AG10803 (cell line): ENCODE results near the gene USP19.

Experiments
- DNase-seq: peaks from one replicate; pipeline ENCODE4 v3.0.0; 2010; ENCODE audit warnings: low read depth
- H3K4me3 ChIP-seq: 2 replicates; pipeline ENCODE4 v1.5.1; 2011; ENCODE audit warnings: mild to moderate bottlenecking, low read length, control low read depth
- TF ChIP-seq, protein P1 (sequence below): conservative IDR thresholded peaks from 2 replicates; pipeline ENCODE4 v1.5.1; 2011; ENCODE audit warnings: mild to moderate bottlenecking, low read length, control low read depth, inconsistent platforms

The USP19 gene

DNA sequence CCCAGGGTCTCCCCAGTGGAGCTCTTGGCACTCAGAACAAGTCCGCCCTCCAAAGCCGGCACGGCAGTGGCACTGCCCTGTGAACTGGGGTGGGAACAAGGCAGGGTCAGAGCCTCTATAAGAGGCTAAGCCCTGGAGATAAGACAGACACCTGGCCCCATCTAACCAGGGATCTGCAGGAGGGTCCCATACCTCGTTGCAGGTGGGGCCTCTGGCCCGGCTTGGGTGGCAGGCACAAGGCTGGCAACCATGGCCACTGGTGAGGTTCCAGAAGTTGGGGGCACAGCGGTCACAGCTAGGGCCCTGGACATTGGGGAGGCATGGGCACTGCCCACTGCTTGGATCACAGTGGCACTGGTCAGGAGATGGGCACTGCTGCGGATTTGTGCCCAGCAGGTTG, 3.6 kb upstream of the USP19 start:
- no peak for DNase-seq
- H3K4me3 ChIP-seq, result no peak overlapping the region
- TF ChIP-seq, protein P1, sequence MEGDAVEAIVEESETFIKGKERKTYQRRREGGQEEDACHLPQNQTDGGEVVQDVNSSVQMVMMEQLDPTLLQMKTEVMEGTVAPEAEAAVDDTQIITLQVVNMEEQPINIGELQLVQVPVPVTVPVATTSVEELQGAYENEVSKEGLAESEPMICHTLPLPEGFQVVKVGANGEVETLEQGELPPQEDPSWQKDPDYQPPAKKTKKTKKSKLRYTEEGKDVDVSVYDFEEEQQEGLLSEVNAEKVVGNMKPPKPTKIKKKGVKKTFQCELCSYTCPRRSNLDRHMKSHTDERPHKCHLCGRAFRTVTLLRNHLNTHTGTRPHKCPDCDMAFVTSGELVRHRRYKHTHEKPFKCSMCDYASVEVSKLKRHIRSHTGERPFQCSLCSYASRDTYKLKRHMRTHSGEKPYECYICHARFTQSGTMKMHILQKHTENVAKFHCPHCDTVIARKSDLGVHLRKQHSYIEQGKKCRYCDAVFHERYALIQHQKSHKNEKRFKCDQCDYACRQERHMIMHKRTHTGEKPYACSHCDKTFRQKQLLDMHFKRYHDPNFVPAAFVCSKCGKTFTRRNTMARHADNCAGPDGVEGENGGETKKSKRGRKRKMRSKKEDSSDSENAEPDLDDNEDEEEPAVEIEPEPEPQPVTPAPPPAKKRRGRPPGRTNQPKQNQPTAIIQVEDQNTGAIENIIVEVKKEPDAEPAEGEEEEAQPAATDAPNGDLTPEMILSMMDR, result no peak

DNA sequence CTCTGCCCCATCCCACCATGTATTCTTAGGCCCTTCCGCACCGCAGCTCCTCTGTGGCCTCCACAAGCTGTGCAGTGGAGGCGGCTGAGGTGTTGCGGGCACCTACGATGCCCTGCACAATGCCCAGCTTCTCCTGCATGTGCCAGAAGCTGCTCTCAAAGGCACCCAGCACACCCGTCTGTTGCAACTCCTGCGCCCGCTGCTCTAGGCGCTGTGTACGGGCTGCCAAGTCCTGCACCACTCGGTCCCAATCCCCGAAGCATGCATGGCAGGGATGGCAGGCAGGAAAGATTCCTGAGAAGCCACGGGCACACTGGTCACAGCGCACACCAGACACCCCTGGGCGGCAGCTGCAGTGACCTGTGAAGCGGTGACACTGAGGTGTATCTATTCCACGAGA, 3.1 kb upstream of the USP19 start:
- TF ChIP-seq, protein P1, result no peak
- no peak for DNase-seq

DNA sequence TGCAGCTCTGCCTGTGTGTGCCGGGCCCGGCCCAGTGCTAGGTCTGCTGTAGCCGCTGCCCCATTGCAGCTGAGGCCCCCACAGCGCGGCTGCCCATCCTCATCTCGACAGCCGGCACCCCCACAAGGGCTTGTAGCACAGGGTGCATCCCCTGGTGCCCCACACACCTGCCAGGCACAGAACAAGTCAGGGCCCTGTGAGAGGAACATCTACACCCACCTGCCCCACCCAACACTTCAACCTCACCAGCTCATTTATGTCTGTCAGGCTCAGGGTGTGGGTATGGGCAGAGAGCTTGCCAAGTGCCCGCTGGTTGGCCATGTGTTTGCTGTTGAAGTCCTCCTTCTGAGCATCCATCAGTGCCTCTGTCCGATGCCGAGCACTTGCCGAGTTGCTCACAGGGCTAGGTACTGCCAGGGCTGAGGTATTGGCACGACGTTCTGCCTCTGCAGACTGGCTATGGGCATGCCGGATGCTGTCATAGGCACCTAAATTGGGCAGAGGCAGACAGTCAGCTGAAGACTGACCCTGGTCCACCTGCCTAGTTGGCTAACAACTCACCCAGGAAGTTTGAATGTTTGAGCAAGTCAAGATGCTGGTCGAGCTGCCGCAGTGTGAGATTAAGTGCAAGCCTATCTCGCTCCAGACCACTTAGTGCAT, 2.4 kb upstream of the USP19 start:
- no peak overlapping the region for H3K4me3 ChIP-seq
- TF ChIP-seq, protein P1, result no peak
- no peak for DNase-seq

More for the DNA sequence above, 3.1 kb upstream of the USP19 start:
- no peak overlapping the region for H3K4me3 ChIP-seq

DNA sequence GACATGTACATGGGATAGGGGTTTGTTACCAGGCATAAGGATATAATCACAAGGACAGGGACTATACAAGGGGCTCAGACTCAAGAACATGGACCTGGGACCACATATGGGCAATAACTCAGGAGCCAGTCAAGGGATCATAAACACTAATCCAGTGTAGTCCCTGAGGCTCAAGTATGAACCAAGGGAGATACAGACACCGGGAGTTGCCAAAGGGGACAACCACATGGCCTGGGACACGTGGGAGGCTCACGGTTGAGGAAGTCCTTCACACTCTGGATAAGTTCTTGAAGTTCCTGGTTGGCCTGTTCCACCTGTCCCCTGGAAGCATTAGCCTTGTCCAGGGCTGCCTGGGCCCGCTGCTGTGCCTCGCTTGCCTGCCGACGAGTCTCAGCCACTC, 1.8 kb upstream of the USP19 start:
- DNase-seq, result no peak
- TF ChIP-seq, protein P1, result no peak

DNA sequence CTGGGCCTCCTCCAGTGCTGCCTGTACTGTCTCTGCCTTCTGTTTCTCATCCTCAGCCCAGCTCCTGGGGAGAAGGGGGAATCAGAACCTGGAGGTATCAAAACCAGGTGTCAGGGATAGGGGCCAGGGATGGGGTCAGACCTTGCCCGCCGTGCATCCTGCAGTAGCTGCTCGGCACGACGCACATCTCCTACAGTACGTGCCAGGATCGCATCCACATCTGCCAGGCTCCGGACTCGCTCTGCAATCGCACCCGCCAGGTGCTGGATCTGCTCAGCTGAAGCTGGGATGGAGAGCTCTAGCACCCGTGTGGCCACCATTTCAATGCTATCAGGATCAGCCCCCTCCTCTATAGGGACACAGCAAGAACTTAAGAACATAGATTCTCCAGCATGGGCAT, 1.4 kb upstream of the USP19 start:
- no peak overlapping the region for H3K4me3 ChIP-seq
- no peak for DNase-seq
- TF ChIP-seq, protein P1, result no peak

More for the DNA sequence above, 1.8 kb upstream of the USP19 start:
- no peak overlapping the region for H3K4me3 ChIP-seq

DNA sequence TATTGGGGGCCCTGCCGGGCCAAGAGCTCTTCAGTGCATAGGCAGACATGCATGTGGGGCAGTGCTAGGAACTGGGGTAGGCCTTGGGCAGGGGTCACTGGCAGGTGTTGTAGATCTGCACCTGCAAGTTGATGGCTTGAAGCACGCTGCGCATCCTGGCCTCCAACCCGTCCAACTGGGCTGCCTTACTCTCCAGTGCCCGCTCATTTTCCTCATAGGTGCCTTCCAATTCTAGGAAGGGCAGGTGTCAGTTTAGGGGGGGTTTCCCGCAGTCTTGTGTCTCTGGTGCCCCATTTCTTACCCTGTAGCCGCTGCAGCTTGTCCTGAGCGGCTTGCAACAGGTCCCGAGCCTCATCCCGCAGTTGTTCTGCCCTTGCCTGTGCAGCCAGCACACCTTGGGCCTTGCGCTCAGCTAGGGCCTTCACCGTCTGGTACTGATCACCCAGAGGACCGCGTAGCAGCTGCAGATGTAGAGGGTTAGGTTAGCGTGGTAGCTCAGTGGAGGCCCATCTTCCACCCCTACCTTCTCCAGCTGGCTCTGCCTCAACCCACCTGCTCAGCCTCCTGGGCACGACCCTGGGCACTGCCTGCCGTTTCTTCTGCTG, 611 bp upstream of the USP19 start:
- peak overlapping the region; percentile 95 for H3K4me3 ChIP-seq
- TF ChIP-seq, protein P1, result no peak
- DNase-seq, result no peak

DNA sequence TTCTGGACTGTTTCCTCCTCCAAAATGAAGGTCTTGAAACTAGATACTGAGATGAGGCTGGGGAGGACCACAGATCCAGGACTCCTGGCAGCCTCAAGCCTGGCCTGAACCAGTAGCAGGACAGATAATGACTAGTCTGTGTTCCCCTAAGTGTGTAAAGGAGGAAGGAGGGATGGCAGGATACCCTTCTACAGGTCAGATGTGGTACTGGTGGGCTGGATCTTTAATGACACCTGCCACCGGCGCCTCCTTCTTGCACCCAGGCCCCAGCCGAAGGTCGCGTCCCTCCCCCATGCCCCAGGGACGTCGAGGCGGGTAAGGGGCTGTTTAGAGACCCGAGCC, 556 bp downstream of the USP19 start:
- peak overlapping the region; percentile 95 for H3K4me3 ChIP-seq
- no peak for DNase-seq
- TF ChIP-seq, protein P1, result no peak
